Jurkat, Clone E6-1 (cell line): ENCODE measurements around the gene AUTS2.
"Not testable (repeated sequence)": the region's sequence is repeated elsewhere in the genome, so short reads cannot be mapped to it uniquely, and the experiment has no call there.

ENCODE experiments used
- DNase-seq: peaks from one replicate; pipeline ENCODE4 v3.0.0-alpha.2; 2011; ENCODE audit warnings: low read depth, low spot score
- H3K4me3 ChIP-seq: 2 replicates; pipeline ENCODE4 v1.5.1; 2011; ENCODE audit warnings: mild to moderate bottlenecking, low read length, control low read depth, moderate library complexity

AUTS2 gene

DNA sequence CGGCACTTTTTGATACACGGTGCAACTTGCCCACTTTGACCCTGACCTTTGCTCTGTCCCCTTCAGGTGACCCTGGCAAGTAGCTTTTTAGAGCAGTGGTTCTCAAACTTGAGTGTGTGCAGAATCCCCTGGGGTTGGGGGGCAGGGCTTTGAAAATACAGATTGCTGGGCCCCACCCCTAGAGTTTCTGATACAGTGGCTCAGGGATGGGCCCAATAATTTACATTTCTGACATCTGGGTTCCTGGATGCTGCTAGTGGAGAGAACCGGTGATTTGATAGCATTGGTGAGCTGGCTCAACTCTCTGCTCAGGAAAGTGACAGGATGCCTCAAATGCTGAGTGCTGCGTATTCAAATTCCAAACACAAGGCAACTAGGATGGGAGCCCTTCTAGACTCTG, 995.9 kb downstream of the AUTS2 start:
- DNase-seq: no peak

DNA sequence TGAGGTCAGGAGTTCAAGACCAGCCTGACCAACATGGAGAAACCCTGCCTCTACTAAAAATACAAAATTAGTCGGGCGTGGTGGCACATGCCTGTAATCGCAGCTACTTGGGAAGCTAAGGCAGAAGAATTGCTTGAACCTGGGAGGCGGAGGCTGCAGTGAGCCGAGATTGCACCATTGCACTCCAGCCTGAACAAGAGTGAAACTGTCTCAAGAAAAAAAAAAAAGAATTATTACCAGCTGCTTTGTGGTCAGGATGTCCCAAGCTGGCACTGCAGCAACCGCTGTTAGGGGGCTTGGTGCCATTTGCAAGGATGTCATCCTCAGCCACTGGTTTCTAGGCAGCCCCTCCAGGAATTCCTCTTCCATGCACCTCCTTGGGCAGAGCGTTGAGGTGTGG, 996.6 kb downstream of the AUTS2 start:
- not testable (repeated sequence) for H3K4me3 ChIP-seq

More for the DNA sequence above, 995.9 kb downstream of the AUTS2 start:
- no peak overlapping the region for H3K4me3 ChIP-seq

DNA sequence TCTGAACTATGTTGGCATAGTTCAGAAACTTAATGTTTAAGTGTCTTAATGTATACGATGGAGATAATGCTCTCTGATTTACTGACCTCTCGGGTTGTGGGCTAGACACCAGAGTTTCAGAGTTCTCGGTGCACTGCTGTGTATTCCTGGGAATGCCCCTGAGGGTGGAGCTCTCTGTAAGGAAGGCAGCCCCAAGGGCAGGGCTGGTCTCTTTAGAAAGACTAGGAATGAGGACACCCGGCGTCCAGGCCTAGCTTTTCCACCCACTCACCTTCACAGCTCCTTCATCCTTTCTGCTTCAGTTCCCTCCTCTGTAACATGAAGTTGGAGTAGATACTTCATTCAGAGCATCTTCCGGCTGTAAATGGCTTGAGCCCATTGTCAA, 997.1 kb downstream of the AUTS2 start:
- H3K4me3 ChIP-seq: no peak overlapping the region
- DNase-seq: no peak

More for the DNA sequence above, 996.6 kb downstream of the AUTS2 start:
- not testable (repeated sequence) for DNase-seq

DNA sequence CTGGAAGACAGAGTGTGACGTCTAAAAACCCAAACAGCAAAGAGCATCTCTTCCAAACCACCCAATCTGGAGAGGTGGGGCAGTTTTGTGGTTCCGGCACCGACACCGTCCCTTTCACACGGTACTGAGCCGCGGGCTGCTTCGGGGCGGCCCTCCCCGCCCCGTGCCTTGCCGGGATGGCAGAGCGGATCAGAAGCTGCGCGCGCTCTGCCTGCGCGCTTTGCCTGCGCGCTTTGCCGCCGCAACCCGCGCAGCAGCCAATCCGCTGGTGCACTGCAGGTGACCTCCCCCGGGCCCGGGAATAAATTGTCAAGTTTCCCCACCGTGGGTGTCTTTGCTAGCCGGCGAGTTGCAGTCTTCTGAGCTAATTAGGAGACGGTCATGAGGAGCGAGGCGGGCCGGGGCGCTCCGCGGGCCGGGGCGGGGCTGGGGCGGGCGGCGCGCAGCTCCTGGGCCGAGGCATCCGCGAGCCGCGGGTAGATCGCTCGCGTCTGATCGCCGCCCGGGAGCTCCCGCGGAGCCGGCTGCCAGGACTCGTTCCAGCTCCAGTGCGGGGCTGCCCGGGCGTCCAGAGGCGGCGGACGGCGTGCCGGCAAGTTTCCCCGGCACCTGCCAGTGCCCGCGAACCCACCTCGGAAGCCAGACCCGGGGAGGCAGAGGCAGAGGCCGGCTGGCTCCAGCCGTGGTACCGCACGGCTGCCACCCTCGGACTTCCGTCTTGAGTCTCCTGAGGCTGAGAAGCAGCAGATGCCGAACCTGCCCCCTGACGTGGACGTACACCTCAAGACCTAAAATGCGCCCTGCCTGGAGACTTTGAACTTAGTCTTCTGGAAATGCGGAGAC, 997.7 kb downstream of the AUTS2 start:
- no peak overlapping the region for H3K4me3 ChIP-seq
- DNase-seq: no peak

DNA sequence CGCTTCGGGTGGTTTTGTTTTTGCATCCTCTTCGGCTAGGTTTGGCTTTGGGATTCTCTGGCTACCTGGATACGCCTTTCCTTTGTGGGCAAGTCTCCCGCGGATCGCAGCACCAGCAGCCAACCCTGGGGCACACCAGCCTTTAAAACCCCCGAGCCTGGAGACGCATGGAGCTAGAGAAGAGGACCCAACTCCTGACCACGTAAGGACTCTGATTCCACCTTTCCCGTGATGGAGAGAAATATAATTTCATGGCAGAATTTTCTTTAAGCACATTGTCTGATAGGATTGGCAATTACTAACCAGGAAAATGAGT, 998.3 kb downstream of the AUTS2 start:
- H3K4me3 ChIP-seq: no peak overlapping the region
- no peak for DNase-seq

DNA sequence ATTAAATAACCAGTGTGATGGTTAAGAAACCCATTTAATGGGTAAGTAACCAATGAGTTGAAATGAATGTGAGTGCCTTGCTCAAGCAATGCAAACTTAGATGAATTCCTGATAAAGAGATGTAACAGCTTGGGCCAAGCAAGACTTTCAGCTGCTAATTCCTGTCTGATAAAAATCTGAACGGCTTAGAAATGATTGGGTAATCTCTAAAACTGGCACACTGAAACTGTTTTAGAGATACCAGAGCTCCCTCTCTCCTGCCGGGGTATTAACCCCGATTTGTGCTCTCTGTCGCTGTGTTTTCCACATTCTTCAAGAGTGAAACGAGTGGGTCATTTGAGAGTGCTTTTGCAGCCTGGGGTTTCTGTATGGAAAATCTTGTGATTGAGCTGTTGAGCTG, 998.8 kb downstream of the AUTS2 start:
- no peak overlapping the region for H3K4me3 ChIP-seq
- DNase-seq: no peak

DNA sequence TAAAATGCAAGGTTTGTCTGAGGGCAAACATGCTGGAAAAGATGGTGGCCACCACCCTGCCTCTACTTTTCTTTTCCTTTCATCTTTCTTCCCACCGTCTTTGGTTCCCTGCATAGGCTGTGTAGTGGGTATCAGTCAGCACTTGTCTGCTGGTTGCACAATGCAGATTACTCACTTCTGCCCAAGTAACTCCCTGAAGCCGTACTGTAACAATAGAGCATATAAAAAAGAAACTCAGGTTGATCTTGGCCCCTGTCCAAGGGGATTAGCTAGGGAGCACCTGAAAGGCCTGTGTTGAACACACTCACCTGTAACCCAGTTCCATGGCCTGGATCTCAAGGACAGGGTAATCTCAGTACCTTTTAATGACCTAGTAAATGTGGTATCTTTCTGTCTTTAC, 1000.7 kb downstream of the AUTS2 start:
- DNase-seq: no peak
- H3K4me3 ChIP-seq: no peak overlapping the region

DNA sequence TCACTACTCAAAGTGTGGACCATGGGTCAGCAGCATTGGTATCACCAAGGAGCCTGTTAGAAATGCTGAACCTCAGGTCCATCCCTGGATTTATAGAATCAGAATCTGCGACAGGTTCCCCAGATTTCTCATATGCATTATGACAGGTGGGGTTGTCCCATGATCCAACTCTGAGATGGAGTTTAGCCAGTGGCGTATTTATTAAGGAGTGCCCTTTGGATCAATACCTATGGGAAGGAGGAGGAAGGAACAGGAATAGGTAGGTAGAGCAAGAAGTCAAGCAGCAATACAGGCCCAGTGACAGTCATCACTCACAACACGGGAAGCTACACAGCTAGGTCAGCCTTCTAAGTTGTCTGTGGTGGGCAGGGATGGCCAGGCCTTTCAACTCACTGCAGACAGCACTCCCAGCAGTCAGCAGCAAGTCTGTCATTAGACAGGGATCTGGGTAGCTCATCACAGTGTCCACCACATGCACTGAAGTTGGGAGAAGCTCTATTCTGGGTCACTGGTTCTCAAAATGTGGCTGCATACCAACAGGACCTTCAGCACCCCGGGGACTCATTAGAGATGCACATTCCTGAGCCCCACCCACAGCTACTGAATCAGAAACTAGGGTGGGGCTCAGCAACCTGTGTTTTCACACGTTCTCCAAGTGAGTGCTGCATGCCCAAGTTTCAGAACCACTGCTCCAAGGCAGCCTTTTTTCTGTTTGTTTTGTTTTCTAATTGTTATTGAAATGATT, 1001.3 kb downstream of the AUTS2 start:
- no peak overlapping the region for H3K4me3 ChIP-seq
- no peak for DNase-seq

DNA sequence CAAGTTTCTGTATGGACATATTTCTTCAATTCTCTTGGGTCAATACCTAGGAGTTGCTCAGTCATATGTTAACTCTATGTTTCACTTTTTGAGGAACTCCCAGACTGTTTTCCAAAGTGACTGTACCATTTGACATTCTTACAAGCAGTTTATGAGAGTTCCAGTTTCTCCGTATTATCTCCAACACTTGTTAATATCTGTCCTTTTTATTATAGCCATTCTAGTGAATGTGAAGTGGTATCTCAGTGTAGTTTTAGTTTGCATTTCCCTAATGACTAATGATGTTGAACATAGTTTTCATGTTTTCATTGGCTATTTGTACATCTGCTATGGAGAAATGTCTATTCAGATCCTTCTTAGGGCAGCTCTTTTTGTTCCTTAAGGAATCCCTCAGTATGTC, 1002.7 kb downstream of the AUTS2 start:
- no peak overlapping the region for H3K4me3 ChIP-seq
- no peak for DNase-seq

DNA sequence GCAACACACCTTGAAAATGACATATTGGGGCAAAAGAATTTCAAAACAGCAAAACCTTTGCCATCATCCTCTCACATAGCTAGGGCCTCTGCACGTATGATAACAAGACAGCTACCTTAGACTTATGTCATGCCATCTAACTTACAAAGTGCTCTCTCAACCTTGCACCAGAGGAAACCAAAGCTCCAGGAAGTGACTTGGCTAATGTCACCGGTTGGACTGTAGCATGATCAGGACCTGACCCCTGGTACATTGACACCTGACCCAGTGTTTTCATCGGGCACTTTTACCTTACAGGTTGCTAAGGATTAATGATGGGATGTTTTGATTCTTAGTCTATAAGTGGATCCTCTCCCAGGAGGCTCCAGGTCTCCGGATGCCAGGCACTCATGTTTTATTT, 1003.8 kb downstream of the AUTS2 start:
- DNase-seq: no peak
- H3K4me3 ChIP-seq: no peak overlapping the region

DNA sequence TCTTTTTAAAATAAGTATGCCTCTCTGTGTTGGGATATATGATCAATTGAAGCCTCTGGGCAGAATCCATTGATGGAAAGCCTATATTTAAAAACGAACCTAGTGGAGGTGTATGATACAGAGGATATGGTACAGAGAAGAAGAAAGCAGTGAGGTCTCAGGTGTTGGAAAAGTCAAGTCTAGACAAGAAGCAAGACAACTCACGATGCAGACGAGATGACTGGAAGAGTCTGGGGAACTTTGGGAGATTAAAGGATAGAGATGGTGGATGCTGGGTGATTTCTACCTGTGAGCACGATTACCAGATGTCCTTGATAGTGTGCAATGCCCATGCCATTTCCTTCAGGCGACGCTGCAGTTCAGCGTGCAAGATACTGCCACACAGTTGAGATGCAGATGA, 1009.0 kb downstream of the AUTS2 start:
- no peak for DNase-seq
- no peak overlapping the region for H3K4me3 ChIP-seq

DNA sequence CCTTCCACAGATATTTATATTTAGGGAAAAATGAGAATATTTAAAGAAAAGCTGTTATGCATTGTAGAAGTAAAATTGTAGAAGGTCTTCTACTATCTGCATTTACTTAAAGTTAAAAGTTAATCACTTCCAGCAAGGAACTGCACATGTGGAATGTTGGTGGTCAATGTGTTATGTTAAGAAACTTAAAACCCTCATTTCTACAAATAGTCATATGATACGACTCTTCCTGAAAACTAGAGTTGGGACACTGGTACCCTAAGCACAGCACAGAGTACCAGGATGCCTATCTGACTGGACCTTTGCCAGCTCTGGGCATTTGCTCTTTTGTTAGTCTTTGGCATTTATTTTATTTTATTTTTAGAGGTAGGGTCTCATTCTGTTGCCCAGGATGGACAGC, 1009.5 kb downstream of the AUTS2 start:
- no peak for DNase-seq
- H3K4me3 ChIP-seq: no peak overlapping the region

DNA sequence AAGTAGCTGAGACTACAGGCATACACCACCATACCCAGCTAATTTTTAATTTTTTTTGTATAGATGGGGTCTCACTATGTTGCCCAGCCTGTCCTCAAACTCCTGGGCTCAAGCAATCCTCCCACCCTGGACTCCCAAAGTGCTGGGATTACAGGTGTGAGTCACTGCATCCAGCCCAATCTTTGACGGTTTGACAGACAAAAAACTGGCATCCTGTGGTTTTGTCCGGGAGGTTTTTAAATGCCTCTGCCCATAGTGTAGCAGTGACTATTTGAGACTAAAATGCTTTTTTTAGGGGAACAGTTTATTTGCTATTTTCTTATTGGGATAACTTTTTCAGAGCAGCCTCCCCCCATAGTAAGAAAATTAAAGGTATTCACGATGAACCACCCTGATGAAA, 1010.0 kb downstream of the AUTS2 start:
- no peak overlapping the region for H3K4me3 ChIP-seq
- no peak for DNase-seq

DNA sequence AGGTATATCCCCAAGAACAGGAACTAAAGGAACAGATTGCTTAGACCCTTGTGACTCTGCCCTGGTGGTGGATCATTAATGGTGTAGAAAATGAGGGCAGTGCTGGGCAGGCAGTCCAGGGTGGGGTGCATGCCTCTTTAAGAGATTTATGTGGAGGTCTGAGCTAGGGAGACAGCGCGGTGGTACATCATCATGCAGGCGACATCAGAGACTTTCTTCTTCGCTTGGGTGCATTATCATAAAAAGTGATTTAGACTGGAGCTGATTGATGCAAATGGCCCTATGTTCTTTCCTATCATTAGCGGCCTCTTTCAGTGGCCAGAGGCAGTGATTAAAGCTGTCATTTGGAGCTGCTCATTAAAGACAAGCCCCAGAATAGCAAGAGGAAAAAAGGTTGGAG, 1014.5 kb downstream of the AUTS2 start:
- no peak overlapping the region for H3K4me3 ChIP-seq
- DNase-seq: no peak

DNA sequence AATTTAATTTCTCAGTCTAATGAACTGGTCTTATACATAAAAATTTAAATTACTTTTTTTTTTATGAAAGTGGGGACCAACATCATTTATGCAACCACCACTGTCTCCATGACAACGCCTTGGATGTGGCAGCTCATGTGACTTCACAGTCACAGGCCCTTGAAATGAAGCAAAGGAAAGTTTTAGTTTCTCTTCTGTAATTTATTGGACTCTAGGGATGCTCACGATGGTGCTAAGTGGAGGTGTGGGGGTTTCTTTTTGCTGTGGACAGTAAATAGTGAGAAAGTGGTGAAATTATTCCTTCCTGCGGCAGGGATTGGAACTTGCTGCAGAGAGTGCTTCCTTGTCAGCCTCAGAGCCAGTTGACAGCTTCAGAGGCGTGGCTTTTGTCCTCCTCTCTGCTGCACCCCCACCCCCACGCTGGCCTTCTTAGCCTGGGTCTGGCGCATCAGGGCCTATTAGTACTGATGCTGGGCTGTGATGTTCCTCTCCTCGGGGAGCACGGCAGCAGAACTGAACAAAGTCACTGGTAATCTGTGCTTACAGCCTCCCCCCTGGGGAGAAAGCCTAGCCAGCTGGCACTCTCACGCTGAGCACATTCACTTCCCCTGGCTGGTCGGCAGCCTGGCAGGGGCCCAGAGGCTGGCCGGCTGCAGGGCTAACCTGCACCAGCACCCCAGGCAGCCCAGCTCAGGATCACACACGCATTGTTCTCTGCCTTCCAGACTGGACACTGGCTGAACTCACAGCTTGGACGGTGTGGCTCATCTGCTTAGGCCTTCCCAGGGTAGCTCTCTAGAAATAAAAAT, 1016.2 kb downstream of the AUTS2 start:
- H3K4me3 ChIP-seq: no peak overlapping the region
- peak; percentile 7 for DNase-seq

DNA sequence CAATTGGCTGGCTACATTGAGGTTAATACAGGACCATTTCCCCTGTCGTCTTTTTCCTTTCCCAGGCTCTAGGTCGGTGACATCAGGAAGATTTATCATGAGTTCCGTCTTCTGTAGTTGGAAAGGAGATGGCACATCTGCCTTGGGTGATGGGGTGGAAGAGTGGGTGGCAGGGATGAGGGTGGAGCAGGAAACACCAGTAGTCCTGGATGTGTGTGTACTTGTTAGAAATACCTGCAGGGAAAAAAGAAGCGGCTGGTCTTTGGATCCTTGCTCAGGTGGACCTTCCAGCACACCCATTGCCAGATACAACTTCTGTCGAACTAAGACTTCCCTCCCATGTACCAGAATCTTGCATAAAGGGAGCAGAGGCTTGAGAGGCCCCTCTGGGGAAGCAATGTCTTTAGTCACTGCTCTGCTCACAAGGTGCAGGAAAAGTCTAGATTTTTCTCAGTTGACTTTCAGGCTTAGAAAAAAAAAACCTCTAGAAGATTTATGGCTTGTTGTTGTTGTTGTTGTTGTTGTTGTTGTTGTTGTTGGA, 1016.9 kb downstream of the AUTS2 start:
- H3K4me3 ChIP-seq: no peak overlapping the region
- no peak for DNase-seq

DNA sequence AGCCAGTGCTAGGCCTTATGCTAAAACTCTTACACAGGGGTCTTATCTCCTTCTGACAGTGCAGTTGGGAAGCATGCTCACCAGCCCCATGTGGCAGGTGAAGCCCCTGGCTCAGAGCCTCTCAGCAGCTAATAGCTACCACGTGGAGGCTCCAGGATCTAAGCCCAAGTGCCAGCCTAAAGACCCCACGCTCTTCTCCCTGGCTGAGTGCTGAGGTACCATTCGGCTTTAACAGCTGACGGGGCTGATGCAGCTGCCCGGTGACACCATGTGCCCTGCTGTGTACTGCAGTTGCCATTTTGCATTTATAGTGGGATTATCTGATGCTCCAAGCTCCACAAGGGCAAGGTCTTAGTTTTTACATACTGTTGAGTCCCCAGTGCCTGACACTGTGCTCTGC, 1017.9 kb downstream of the AUTS2 start:
- DNase-seq: no peak
- no peak overlapping the region for H3K4me3 ChIP-seq

DNA sequence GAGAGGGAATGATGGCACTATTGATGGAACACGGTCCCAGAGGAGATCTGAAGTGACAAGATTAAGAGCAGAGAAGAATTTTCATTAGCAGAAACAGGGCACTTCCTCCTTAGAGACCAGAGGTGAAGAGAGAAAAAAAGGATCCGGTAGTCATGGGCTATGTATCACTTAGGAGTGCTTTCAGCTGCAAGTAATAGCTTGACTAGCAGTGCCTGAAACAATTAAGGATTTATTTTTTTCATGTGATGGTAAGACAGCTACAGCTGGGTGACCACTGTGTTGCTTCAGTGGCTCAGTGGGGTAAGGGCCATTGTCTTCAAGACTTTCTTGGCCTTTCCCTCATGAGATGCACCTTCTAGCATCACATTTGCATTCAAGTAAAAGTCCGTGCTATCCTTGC, 1018.5 kb downstream of the AUTS2 start:
- DNase-seq: no peak
- no peak overlapping the region for H3K4me3 ChIP-seq

DNA sequence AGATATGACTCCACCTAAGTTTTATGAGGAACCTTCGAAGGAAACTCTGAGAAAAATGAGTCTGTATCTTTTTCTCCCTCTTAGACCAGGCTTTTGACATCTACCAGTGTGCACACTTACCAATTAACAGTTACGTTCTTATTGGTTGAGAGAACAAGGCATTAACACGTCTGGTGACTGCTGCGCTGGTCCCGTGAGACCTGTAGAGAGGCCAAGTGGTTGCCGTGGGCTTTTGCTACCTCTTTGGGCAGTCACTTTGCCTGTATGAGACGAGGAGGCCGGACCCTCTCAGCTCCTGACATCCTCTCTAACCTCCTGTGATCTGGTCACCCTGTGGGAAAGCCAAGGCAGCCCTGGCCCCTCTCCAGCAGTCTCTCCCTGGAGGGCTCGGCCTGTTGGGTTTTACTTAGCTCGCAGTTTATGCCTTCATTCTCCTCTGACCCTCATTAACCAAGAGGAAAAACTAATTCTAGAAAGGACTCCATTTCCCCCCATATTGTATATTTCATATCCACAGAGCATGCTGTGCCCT, 1019.8 kb downstream of the AUTS2 start:
- DNase-seq: no peak
- no peak overlapping the region for H3K4me3 ChIP-seq

DNA sequence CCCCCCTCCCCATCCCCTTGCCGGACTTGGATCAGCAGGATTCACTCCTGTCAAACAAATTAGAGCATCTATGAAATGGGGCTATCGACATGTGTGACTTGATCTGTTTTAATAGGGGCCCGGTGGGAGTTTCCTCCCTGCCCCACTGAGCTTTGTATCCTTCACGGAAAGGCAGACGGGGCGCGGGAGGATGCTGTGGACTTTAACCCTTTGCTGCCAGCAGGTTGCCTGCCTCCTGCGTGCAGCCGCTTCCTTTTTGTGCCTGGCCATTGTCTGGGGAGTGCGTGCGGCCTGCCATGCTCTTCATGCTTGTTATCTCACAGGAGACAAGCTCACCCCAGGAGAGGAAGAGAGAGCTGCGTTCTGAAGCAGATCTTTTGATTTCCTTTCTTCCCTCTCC, 1020.9 kb downstream of the AUTS2 start:
- H3K4me3 ChIP-seq: no peak overlapping the region
- DNase-seq: no peak
